GM12864 (cell line): ENCODE results near the gene GTF2A1L.
"Not testable (repeated sequence)": the region's sequence is repeated elsewhere in the genome, so short reads cannot be mapped to it uniquely, and the experiment has no call there.

Experiments used
- DNase-seq: peaks from one replicate; pipeline ENCODE4 v3.0.0-alpha.2; 2011; ENCODE audit warnings: low read depth
- H3K4me3 ChIP-seq: 2 replicates; pipeline ENCODE4 v1.5.1; 2011; ENCODE audit warnings: mild to moderate bottlenecking, low read depth, low read length, control low read depth
- TF ChIP-seq, protein P1 (sequence below): IDR thresholded peaks from 2 replicates; pipeline ENCODE4 v1.5.1; 2011; ENCODE audit warnings: low read depth, mild to moderate bottlenecking, moderate library complexity, low read length, control low read depth, inconsistent platforms; ENCODE audit errors: missing control alignments

The GTF2A1L gene

DNA sequence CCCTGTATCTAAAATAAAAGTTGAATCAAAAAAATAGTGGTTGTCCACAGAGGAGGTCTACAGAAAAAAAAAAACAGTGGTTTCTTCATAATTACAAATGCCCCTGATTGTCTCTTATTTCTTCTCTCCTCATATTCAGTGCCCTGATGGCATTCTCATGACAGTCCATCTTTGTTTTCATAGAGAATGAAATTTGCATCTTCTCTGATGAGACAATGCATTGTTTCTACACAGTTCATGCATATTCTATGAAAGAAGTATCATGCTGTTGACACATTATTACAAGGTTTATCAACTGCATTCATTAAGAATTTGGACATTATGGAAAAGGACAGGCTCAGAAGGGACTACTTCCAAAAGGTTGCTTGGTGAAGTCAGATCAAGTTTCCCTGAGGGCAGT is 78.3 kb downstream of the GTF2A1L start:
- no peak overlapping the region for H3K4me3 ChIP-seq
- TF ChIP-seq, protein P1, sequence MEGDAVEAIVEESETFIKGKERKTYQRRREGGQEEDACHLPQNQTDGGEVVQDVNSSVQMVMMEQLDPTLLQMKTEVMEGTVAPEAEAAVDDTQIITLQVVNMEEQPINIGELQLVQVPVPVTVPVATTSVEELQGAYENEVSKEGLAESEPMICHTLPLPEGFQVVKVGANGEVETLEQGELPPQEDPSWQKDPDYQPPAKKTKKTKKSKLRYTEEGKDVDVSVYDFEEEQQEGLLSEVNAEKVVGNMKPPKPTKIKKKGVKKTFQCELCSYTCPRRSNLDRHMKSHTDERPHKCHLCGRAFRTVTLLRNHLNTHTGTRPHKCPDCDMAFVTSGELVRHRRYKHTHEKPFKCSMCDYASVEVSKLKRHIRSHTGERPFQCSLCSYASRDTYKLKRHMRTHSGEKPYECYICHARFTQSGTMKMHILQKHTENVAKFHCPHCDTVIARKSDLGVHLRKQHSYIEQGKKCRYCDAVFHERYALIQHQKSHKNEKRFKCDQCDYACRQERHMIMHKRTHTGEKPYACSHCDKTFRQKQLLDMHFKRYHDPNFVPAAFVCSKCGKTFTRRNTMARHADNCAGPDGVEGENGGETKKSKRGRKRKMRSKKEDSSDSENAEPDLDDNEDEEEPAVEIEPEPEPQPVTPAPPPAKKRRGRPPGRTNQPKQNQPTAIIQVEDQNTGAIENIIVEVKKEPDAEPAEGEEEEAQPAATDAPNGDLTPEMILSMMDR, result no peak
- no peak for DNase-seq

DNA sequence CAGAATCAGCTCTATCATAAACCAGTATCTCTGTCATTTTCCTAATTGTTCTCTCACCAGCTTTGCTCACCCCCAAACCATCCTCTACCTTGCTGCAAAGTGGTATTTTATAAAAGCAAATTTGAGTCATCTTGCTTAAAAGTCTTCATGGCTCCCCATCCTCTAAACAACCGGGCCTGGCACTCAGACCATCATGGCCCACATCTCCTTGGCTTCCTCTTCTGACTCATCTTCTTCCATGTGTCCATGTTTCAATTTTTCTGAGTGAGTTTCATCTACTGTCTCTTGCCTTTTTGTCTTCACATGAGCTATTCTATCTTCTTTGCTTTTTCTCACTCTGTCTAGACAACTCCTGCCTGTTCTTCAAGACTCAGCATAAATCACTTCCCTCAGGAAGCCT is 79.2 kb downstream of the GTF2A1L start:
- TF ChIP-seq, protein P1, result no peak
- no peak for DNase-seq
- no peak overlapping the region for H3K4me3 ChIP-seq

DNA sequence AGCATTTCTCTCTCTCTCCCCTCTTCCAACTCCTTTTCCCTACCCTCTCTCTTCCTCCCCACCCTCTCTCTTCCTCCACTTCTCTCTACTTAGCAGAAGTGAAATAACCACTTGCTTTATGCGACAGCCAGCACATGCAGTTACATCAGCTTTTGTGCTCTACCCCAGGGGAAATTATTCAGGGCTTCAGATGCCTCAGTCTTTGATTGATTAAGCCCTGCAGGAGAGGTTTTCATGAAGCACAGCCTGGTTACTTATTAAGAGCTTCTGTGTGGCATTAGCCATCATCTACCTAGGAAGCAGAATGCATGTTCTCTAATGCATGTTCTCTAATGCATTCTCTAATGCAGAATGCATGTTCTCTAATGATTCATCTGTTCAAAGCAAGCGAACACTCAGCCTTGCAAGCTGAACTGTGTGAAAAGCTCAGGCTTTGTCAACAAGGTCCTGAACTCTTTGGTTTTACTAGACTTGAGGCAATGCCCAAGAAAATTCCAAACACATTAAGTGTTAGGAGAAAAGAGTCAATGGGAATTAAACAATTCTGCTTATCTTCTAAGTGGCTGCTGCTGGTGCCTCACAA is 81.8 kb downstream of the GTF2A1L start:
- no peak overlapping the region for H3K4me3 ChIP-seq
- TF ChIP-seq, protein P1, result no peak
- no peak for DNase-seq

DNA sequence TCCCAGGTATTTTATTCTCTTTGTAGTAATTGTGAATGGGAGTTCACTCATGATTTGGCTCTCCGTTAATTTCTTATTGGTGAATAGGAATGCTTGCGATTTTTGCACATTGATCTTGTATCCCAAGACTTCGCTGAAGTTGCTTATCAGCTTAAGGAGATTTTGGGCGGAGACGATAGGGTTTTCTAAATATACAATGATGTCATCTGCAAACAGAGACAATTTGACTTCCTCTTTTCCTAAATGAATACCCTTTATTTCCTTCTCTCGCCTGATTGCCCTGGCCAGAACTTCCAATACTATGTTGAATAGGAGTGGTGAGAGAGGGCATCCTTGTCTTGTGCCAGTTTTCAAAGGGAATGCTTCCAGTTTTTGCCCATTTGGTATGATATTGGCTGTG is 86.0 kb downstream of the GTF2A1L start:
- not testable (repeated sequence) for H3K4me3 ChIP-seq, DNase-seq

DNA sequence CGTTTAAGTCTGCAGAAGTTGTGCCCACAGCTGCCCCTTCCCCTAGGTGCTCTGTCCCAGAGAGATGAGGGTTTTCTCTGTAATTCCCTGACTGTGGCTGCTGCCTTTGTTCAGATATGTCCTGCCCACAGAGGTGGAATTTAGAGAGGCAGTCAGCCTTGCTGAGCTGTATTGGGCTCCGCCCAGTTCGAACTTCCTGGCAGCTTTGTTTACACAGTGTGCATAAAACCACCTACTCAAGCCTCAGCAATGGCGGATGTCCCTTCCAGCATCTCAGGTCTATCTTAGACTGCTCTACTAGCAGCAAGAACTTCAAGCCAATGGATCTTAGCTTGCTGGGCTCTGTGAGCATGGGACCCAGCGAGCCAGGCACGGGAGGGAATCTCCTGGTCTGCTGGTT is 89.8 kb downstream of the GTF2A1L start:
- no peak overlapping the region for H3K4me3 ChIP-seq
- DNase-seq, result no peak
- TF ChIP-seq, protein P1, result no peak

DNA sequence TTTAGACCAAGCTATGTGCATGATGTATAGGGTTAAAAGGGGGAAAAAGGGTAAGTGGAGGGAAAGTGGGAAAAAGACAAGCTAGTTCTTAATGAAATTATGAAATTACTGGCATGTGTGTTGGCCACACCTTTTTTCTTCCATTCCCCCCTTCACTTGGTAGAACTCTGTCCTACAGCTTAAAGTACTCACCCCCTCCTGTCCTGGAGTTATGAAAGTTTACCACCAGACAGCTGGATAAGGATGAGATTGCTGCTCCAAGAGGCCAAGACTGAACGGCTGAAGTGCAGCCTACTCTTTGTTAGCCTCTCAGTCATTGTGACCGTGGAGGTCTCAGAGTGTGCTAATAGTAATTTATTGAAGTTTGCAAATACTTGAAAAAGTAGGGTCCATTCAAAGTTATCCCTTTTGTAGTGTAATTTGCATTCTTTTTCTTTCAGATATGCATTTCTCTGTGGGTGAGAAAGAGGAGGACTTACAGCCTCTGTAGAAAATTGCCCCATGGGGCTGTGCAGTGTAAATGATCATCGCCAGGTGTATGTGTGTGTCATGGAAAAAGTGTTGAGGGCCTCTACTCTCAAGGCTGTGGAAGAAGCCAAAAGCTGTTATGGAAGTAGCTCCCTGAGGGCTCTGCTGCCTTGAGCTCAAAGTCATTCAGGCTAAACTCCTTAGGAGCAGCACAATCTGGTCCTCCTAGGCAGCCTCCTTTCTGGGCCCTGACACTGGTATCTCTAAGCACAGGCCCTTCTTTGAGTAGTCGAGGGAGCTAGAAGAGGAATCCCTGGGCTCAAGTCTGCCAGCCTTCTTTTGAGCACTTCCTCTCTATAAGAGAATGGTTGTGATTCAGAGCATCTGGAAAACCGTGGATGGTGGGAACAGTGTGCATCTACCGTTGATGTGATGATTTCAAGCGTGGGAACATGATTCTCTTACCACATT is 91.7 kb downstream of the GTF2A1L start:
- TF ChIP-seq, protein P1, result no peak
- no peak for DNase-seq
- H3K4me3 ChIP-seq, result no peak overlapping the region

DNA sequence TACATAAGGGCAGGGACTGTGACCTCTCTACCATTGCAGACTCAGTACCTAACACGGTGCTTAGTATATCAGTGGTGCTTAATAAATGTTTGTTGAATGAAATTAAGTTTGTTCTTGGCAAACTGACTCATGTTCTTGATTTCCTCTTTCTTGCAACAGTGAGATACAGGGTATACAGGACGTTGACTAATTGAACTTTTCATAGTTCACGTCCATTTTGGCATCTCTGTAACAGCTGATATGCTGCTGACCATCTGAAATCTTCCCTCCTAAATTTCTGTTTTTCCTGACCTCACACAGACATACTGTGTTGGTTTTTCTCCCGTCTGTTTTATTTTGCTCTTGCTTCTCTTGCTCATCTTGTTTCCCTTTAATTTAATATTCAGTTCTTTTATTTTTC is 93.7 kb downstream of the GTF2A1L start:
- no peak for DNase-seq
- no peak overlapping the region for H3K4me3 ChIP-seq
- TF ChIP-seq, protein P1, result no peak
